Osteoblast (primary cell): ENCODE measurements around the gene LAMC1. TPM values are rescaled to one million over a fixed set of nuclear protein-coding genes. Genes with fewer than 3 reads are reported as not detected.

Experiments
- DNase-seq: peaks from one replicate; pipeline ENCODE4 v3.0.0; 2011; ENCODE audit warnings: low spot score, mixed read lengths; ENCODE audit not compliant: insufficient read length; ENCODE audit errors: missing footprints
- H2AFZ ChIP-seq: 2 replicates; pipeline ENCODE4 v1.6.0; 2011; ENCODE audit warnings: mild to moderate bottlenecking, low read length
- H3K27ac ChIP-seq: 2 replicates; pipeline ENCODE4 v1.5.1; 2011; ENCODE audit warnings: mild to moderate bottlenecking, low read depth, low read length, moderate library complexity
- H3K27me3 ChIP-seq: 2 replicates; pipeline ENCODE4 v1.6.0; 2012; ENCODE audit warnings: mild to moderate bottlenecking, control low read depth, inconsistent platforms, low read length, moderate library complexity; ENCODE audit not compliant: insufficient read depth
- H3K36me3 ChIP-seq: 2 replicates; pipeline ENCODE4 v1.5.1; 2011; ENCODE audit warnings: mild to moderate bottlenecking, low read length, control low read depth, moderate library complexity; ENCODE audit not compliant: insufficient read depth
- H3K4me1 ChIP-seq: 2 replicates; pipeline ENCODE4 v1.5.1; 2011; ENCODE audit warnings: mild to moderate bottlenecking, low read length, control low read depth, moderate library complexity; ENCODE audit not compliant: insufficient read depth
- H3K4me2 ChIP-seq: 2 replicates; pipeline ENCODE4 v1.6.0; 2011; ENCODE audit warnings: mild to moderate bottlenecking, low read length; ENCODE audit not compliant: insufficient read depth
- H3K4me3 ChIP-seq: fragments of 200-600 bp; sonication (generic); 3 replicates; pipeline ENCODE4 v1.5.1; 2012; ENCODE audit warnings: mild to moderate bottlenecking, low read length, inconsistent platforms; ENCODE audit not compliant: insufficient read depth
- H3K79me2 ChIP-seq: 2 replicates; pipeline ENCODE4 v1.6.0; 2012; ENCODE audit warnings: mild to moderate bottlenecking, low read length, control low read depth, inconsistent platforms; ENCODE audit not compliant: insufficient read depth
- H3K9me3 ChIP-seq: 2 replicates; pipeline ENCODE4 v1.5.1; 2011; ENCODE audit warnings: low read depth, low read length, control low read depth
- H4K20me1 ChIP-seq: 2 replicates; pipeline ENCODE4 v1.6.0; 2012; ENCODE audit warnings: mild to moderate bottlenecking, low read length, control low read depth; ENCODE audit not compliant: insufficient read depth
- total RNA-seq: library from RNA; depleted of rRNA; stranded (reverse); fragments of >200 nt; gene quantifications from 2 replicates; pipeline ENCODE4 v1.2.3, GENCODE V29; 2012
- TF ChIP-seq, protein P1 (sequence below): IDR thresholded peaks from 2 replicates; pipeline ENCODE4 v1.5.1; 2011; ENCODE audit warnings: mild to moderate bottlenecking, low read depth, low read length, moderate library complexity; ENCODE audit errors: extremely low read depth

Gene LAMC1
- total RNA-seq, 1 donor: 966 TPM

DNA sequence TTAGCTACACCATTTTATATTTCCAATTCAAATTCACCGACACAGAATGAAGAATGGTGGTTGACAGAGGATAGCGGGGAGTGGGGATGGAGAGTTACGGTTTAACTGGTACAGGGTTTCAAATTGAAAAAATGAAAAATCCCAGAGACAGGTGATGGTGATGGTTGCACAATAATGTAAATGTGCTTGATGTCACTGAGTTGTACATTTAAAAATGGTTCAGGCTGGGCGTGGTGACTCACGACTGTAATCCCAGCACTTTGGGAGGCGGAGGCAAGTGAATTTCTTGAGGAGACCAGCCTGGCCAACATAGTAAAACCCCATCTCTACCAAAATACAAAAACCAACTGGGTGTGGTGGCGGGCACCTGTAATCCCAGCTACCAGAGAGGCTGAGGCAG lies 39.1 kb upstream of the LAMC1 start:
- Histone ChIP-seq H3K4me1 (no peaks in the 10 kb centered on the region), H2AFZ (no peak overlapping the region), H3K9me3 (no peaks in the 10 kb centered on the region), H3K79me2 (no peaks in the 10 kb centered on the region), H3K36me3 (no peaks in the 10 kb centered on the region), H4K20me1 (no peaks in the 10 kb centered on the region), H3K27ac (no peak overlapping the region), H3K4me2 (no peak overlapping the region), H3K4me3 (no peak overlapping the region), H3K27me3 (no peaks in the 10 kb centered on the region)
- no peak for DNase-seq
- TF ChIP-seq, protein P1, sequence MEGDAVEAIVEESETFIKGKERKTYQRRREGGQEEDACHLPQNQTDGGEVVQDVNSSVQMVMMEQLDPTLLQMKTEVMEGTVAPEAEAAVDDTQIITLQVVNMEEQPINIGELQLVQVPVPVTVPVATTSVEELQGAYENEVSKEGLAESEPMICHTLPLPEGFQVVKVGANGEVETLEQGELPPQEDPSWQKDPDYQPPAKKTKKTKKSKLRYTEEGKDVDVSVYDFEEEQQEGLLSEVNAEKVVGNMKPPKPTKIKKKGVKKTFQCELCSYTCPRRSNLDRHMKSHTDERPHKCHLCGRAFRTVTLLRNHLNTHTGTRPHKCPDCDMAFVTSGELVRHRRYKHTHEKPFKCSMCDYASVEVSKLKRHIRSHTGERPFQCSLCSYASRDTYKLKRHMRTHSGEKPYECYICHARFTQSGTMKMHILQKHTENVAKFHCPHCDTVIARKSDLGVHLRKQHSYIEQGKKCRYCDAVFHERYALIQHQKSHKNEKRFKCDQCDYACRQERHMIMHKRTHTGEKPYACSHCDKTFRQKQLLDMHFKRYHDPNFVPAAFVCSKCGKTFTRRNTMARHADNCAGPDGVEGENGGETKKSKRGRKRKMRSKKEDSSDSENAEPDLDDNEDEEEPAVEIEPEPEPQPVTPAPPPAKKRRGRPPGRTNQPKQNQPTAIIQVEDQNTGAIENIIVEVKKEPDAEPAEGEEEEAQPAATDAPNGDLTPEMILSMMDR: no peak

- no peaks in the 10 kb centered on the region for H3K36me3 ChIP-seq
- no peaks in the 10 kb centered on the region for H4K20me1 ChIP-seq
- no peak overlapping the region for H3K4me2 ChIP-seq
- TF ChIP-seq, protein P1: no peak
- DNase-seq: no peak
- no peak overlapping the region for H3K27ac ChIP-seq
- no peaks in the 10 kb centered on the region for H3K9me3 ChIP-seq
- H3K79me2 ChIP-seq: no peaks in the 10 kb centered on the region
- no peak overlapping the region for H2AFZ ChIP-seq
- no peak overlapping the region for H3K4me3 ChIP-seq
- H3K4me1 ChIP-seq: peaks cover 2% of the 10 kb centered on the region
- no peaks in the 10 kb centered on the region for H3K27me3 ChIP-seq
These were observed 38.6 kb upstream of the LAMC1 start for GRCh38 chr1:182984621-182985020.

GRCh38 chr1:182985876-182986275 lies 37.3 kb upstream of the LAMC1 start:
- Histone ChIP-seq H3K9me3 (no peaks in the 10 kb centered on the region), H3K27ac (no peak overlapping the region), H3K36me3 (no peaks in the 10 kb centered on the region), H2AFZ (no peak overlapping the region), H3K4me2 (no peak overlapping the region), H3K27me3 (no peaks in the 10 kb centered on the region), H4K20me1 (no peaks in the 10 kb centered on the region), H3K79me2 (no peaks in the 10 kb centered on the region), H3K4me1 (peaks cover 14% of the 10 kb centered on the region), H3K4me3 (no peak overlapping the region)
- TF ChIP-seq, protein P1: no peak
- DNase-seq: no peak

DNA sequence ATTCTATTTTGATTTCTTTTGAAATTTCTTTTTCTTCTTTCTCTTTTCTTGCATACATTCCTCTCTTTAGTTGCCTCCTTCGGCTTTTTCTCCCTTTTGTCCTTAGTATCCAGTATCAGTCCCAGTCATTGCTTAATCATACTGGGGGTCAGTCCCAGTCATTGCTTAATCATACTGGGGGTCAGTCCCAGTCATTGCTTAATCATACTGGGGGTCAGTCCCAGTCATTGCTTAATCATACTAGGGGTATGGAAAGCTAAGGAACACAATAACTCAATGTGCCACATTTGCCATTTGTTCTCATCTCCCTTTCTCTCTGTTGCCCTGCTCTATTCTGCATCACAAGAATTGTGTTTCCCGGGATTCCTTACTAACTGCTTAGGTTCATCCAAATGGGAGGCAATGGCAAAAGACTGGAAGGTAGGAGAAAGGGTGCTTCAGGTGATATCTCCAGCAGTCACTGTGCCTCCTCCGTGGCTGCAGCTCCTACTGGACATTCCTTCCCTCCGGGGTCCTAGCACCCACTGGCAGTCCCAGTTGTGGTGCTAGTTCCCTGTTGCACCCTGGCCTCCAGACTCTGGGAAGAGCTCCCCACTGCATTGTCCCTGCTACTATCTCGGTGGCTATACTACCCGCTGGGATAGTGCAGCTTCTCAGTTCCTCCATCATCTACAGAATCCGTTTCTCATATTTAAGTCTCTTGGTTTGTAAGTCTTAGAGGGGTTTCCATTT lies 32.6 kb upstream of the LAMC1 start:
- no peaks in the 10 kb centered on the region for H3K79me2 ChIP-seq
- H3K27me3 ChIP-seq: no peaks in the 10 kb centered on the region
- peaks cover 17% of the 10 kb centered on the region for H3K4me1 ChIP-seq
- no peaks in the 10 kb centered on the region for H3K9me3 ChIP-seq
- peak overlapping the region; percentile 76 for H3K4me2 ChIP-seq
- no peak for DNase-seq
- H3K4me3 ChIP-seq: peak overlapping the region; percentile 23
- H2AFZ ChIP-seq: peak overlapping the region; percentile 28
- TF ChIP-seq, protein P1: no peak
- peak overlapping the region; percentile 61 for H3K27ac ChIP-seq
- no peaks in the 10 kb centered on the region for H3K36me3 ChIP-seq
- no peaks in the 10 kb centered on the region for H4K20me1 ChIP-seq
